H1 (cell line): ENCODE results near the gene ALG14.

ENCODE experiments used
- EZH2 ChIP-seq: fragments of 200-600 bp; sonication (generic); IDR thresholded peaks from 2 replicates; pipeline ENCODE4 v1.7.1; 2012; ENCODE audit warnings: low read depth, mild to moderate bottlenecking, moderate library complexity, low read length, inconsistent platforms; ENCODE audit not compliant: severe bottlenecking
- JUND ChIP-seq: IDR thresholded peaks from 2 replicates; pipeline ENCODE4 v1.6.1; 2011; ENCODE audit warnings: mild to moderate bottlenecking, improper control_type of control experiment, low read length
- POLR2A ChIP-seq, 2 experiments: IDR thresholded peaks; 1 replicate in 1 of 2; 2 replicates in 1 of 2; pipeline ENCODE4 v1.6.1; 2011; ENCODE audit warnings: low read depth in 2 of 2, low read length in 2 of 2, mild to moderate bottlenecking in 2 of 2; ENCODE audit errors: control extremely low read depth in 1 of 2
- RBBP5 ChIP-seq: IDR thresholded peaks from 2 replicates; pipeline ENCODE4 v1.7.1; 2012; ENCODE audit warnings: low read depth, mild to moderate bottlenecking, inconsistent platforms, low read length, moderate library complexity, borderline replicate concordance
- RXRA ChIP-seq: IDR thresholded peaks from 2 replicates; pipeline ENCODE4 v1.6.1; 2011; ENCODE audit warnings: low read depth, mild to moderate bottlenecking, low read length, moderate library complexity; ENCODE audit not compliant: insufficient read depth
- SIX5 ChIP-seq: IDR thresholded peaks from 2 replicates; pipeline ENCODE4 v1.6.1; 2011; ENCODE audit warnings: mild to moderate bottlenecking, low read depth, low read length
- TCF12 ChIP-seq: IDR thresholded peaks from 2 replicates; pipeline ENCODE4 v1.6.1; 2011; ENCODE audit warnings: low read depth, mild to moderate bottlenecking, low read length
- TF ChIP-seq, protein P1 (sequence below): IDR thresholded peaks from 2 replicates; pipeline ENCODE4 v1.6.1; 2011; ENCODE audit warnings: low read depth, mild to moderate bottlenecking, low read length; ENCODE audit not compliant: insufficient read depth
- TF ChIP-seq, protein P2 (sequence below), 3 experiments: IDR thresholded peaks; 1 replicate in 2 of 3; 2 replicates in 1 of 3; pipeline versions ENCODE4 v1.5.1 to v1.6.1; 2011; ENCODE audit warnings: low read length in 3 of 3, mild to moderate bottlenecking in 3 of 3, inconsistent platforms in 2 of 3, low read depth in 1 of 3, moderate library complexity in 1 of 3; ENCODE audit not compliant: insufficient read depth in 1 of 3; ENCODE audit errors: control extremely low read depth in 1 of 3

DNA sequence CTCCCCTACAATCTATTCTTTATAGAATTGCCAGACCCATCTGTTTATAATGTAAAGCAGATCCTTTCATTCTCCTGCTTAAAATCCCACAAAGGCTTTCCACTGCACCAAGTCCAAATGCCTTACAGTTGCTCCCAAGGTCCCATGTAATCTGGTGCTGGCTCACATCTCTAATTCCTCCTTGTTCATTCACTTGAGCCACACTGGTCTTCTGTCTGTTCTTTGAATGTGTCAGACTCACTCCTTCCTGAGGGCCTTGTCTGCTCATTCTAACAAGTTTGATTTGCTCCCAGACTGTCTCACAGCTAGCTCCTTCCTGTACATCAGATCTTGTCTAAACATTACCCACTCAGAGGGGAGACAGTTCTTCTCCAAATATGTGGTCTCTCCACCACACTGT lies 38.9 kb downstream of the ALG14 start:
- TF ChIP-seq SIX5, result no peak
- no peak for TF ChIP-seq POLR2A (IDR thresholded peaks at IDR 0.05; ENCODE audit: control extremely low read depth in 1 of 2, low read depth in 2 of 2, low read length in 2 of 2)
- no peak for TF ChIP-seq RXRA
- TF ChIP-seq RBBP5, result no peak
- TF ChIP-seq, protein P1, sequence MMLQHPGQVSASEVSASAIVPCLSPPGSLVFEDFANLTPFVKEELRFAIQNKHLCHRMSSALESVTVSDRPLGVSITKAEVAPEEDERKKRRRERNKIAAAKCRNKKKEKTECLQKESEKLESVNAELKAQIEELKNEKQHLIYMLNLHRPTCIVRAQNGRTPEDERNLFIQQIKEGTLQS, result no peak
- no peak for TF ChIP-seq TCF12
- TF ChIP-seq, protein P2, sequence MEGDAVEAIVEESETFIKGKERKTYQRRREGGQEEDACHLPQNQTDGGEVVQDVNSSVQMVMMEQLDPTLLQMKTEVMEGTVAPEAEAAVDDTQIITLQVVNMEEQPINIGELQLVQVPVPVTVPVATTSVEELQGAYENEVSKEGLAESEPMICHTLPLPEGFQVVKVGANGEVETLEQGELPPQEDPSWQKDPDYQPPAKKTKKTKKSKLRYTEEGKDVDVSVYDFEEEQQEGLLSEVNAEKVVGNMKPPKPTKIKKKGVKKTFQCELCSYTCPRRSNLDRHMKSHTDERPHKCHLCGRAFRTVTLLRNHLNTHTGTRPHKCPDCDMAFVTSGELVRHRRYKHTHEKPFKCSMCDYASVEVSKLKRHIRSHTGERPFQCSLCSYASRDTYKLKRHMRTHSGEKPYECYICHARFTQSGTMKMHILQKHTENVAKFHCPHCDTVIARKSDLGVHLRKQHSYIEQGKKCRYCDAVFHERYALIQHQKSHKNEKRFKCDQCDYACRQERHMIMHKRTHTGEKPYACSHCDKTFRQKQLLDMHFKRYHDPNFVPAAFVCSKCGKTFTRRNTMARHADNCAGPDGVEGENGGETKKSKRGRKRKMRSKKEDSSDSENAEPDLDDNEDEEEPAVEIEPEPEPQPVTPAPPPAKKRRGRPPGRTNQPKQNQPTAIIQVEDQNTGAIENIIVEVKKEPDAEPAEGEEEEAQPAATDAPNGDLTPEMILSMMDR (IDR thresholded peaks at IDR 0.05; ENCODE audit: control extremely low read depth in 1 of 3, insufficient read depth in 1 of 3, low read depth in 1 of 3, low read length in 3 of 3), result no peak
- TF ChIP-seq EZH2, result no peak
- no peak for TF ChIP-seq JUND
